Erythroblast (primary cell): ENCODE results near the gene DBF4B.

Source experiments
- GATA1 ChIP-seq: IDR thresholded peaks from 2 replicates; pipeline ENCODE4 v1.6.1; 2011; ENCODE audit warnings: low read depth, mild to moderate bottlenecking, control low read depth, low read length, moderate library complexity
- POLR2A ChIP-seq: IDR thresholded peaks from 2 replicates; pipeline ENCODE4 v1.6.1; 2011; ENCODE audit warnings: mild to moderate bottlenecking, low read length

- TF ChIP-seq POLR2A (no peak), GATA1 (no peak)
Observed at GRCh38 chr17:44775838-44776621, 67.6 kb downstream of the DBF4B start.
